Transverse colon (tissue), 1 donor: ENCODE results near the gene ANKS3.

Experiments
- EP300 ChIP-seq: sonication (generic); formaldehyde crosslinking; IDR thresholded peaks from one replicate; pipeline ENCODE4 v1.6.1; 2017; ENCODE audit warnings: antibody characterized with exemption, low read depth
- POLR2A ChIP-seq: fragments of 450-650 bp; IDR thresholded peaks from one replicate; pipeline ENCODE4 v1.6.1; 2016; ENCODE audit warnings: antibody characterized with exemption, mild to moderate bottlenecking, moderate library complexity

- no peak for TF ChIP-seq POLR2A
- TF ChIP-seq EP300, result no peak
Measured at GRCh38 chr16:4750896-4751295, 16.8 kb upstream of the ANKS3 start.
